Fibroblast of lung (primary cell): ENCODE results near the gene ICA1. TPM values are rescaled to one million over a fixed set of nuclear protein-coding genes. Genes with fewer than 3 reads are reported as not detected.

Experiments used
- DNase-seq, 2 donors: peaks; one replicate each; pipeline versions ENCODE4 v3.0.0 to v3.0.0-alpha.2; 2010; ENCODE audit warnings: low read depth in 2 of 2
- H2AFZ ChIP-seq: 2 replicates; pipeline ENCODE4 v1.5.1; 2012; ENCODE audit warnings: low read length, control low read depth, inconsistent platforms
- H3K27ac ChIP-seq: 2 replicates; pipeline ENCODE4 v1.5.1; 2011; ENCODE audit warnings: low read length, control low read depth; ENCODE audit not compliant: insufficient read depth
- H3K27me3 ChIP-seq: 2 replicates; pipeline ENCODE4 v1.5.1; 2011; ENCODE audit warnings: mild to moderate bottlenecking, low read length; ENCODE audit not compliant: control insufficient read depth, insufficient read depth
- H3K36me3 ChIP-seq: 2 replicates; pipeline ENCODE4 v1.5.1; 2011; ENCODE audit warnings: low read length; ENCODE audit not compliant: control insufficient read depth, insufficient read depth
- H3K4me1 ChIP-seq: 2 replicates; pipeline ENCODE4 v1.5.1; 2011; ENCODE audit warnings: low read length; ENCODE audit not compliant: control insufficient read depth, insufficient read depth; ENCODE audit errors: extremely low read depth
- H3K4me2 ChIP-seq: 2 replicates; pipeline ENCODE4 v1.5.1; 2011; ENCODE audit warnings: low read length, control low read depth; ENCODE audit not compliant: insufficient read depth; ENCODE audit errors: extremely low read depth
- H3K4me3 ChIP-seq, 4 experiments: fragments of 200-600 bp in 1 of 4; sonication (generic) in 1 of 4; replicated peaks in 1 of 4; 2 replicates each; pipeline ENCODE4 v1.5.1; 2011 to 2016; ENCODE audit warnings: low read length in 4 of 4, low read depth in 3 of 4, mild to moderate bottlenecking in 3 of 4, control low read depth in 2 of 4, inconsistent platforms in 1 of 4, mixed read lengths in 1 of 4; ENCODE audit not compliant: insufficient read depth in 1 of 4; ENCODE audit errors: control extremely low read depth in 1 of 4
- H3K79me2 ChIP-seq: 2 replicates; pipeline ENCODE4 v1.5.1; 2012; ENCODE audit warnings: mild to moderate bottlenecking, low read length, inconsistent platforms; ENCODE audit not compliant: control insufficient read depth, insufficient read depth
- H3K9ac ChIP-seq: 2 replicates; pipeline ENCODE4 v1.5.1; 2011; ENCODE audit warnings: mild to moderate bottlenecking, low read length, control low read depth; ENCODE audit not compliant: insufficient read depth
- H3K9me3 ChIP-seq: 2 replicates; pipeline ENCODE4 v1.5.1; 2012; ENCODE audit warnings: low read depth, low read length; ENCODE audit not compliant: control insufficient read depth, insufficient read depth
- H4K20me1 ChIP-seq: 2 replicates; pipeline ENCODE4 v1.5.1; 2011; ENCODE audit warnings: low read length; ENCODE audit not compliant: control insufficient read depth, insufficient read depth; ENCODE audit errors: extremely low read depth
- EZH2 ChIP-seq: IDR thresholded peaks from 2 replicates; pipeline ENCODE4 v1.5.1; 2012; ENCODE audit warnings: low read length, control low read depth, mild to moderate bottlenecking; ENCODE audit errors: missing control alignments
- polyA plus RNA-seq, 2 donors: library from polyadenylated mRNA; depleted of rRNA in 1 of 2; stranded (reverse) in 1 of 2; unstranded in 1 of 2; fragments of >200 nt; gene quantifications; 2 replicates each; pipeline ENCODE4 v1.2.1, GENCODE V29; 2011 to 2012; ENCODE audit warnings: missing spikeins in 1 of 2
- total RNA-seq: library from RNA; depleted of rRNA; stranded (reverse); fragments of >200 nt; gene quantifications from 2 replicates; pipeline ENCODE4 v1.2.1, GENCODE V29; 2014
- TF ChIP-seq, protein P1 (sequence below), 2 donors: IDR thresholded peaks in 1 of 2; conservative IDR thresholded peaks in 1 of 2; 1 replicate in 1 of 2; 2 replicates in 1 of 2; pipeline ENCODE4 v1.5.1; 2011 to 2012; ENCODE audit warnings: low read length in 2 of 2, control low read depth in 1 of 2, inconsistent platforms in 1 of 2, low read depth in 1 of 2, mild to moderate bottlenecking in 1 of 2

ICA1 gene
- total and polyA plus RNA-seq, 2 donors (not counting 1 experiment from before 2014, with no cell fraction given), result 0.17 TPM; not detected in 1

DNA sequence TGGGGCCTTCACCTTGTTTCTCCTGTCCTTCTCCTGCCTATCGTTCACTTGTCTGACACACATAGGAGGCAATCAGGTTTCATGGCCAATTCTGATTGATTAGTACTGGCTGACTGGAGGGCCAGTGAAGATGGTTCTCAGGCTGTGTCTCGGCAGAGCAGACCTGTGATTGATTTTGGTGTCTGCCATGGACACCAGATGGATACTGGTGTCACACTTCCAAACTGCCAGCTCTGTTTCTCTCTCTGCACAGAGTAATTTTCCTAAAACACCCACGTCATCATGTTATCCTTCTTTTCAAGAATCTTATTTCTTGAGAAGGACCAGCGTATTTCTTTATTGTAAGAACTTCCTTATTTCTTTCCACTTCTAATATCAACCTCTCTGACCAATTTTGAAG is 117.1 kb downstream of the ICA1 start:
- Histone ChIP-seq H3K4me3 (no peak overlapping the region), H3K9ac (no peak overlapping the region), H3K79me2 (no peaks in the 10 kb centered on the region), H3K4me2 (no peak overlapping the region), H3K36me3 (no peaks in the 10 kb centered on the region), H3K27ac (no peak overlapping the region), H2AFZ (no peak overlapping the region), H4K20me1 (no peaks in the 10 kb centered on the region), H3K9me3 (no peaks in the 10 kb centered on the region), H3K4me1 (no peaks in the 10 kb centered on the region), H3K27me3 (no peaks in the 10 kb centered on the region)
- DNase-seq, result no peak
- TF ChIP-seq EZH2, result no peak
- TF ChIP-seq, protein P1, sequence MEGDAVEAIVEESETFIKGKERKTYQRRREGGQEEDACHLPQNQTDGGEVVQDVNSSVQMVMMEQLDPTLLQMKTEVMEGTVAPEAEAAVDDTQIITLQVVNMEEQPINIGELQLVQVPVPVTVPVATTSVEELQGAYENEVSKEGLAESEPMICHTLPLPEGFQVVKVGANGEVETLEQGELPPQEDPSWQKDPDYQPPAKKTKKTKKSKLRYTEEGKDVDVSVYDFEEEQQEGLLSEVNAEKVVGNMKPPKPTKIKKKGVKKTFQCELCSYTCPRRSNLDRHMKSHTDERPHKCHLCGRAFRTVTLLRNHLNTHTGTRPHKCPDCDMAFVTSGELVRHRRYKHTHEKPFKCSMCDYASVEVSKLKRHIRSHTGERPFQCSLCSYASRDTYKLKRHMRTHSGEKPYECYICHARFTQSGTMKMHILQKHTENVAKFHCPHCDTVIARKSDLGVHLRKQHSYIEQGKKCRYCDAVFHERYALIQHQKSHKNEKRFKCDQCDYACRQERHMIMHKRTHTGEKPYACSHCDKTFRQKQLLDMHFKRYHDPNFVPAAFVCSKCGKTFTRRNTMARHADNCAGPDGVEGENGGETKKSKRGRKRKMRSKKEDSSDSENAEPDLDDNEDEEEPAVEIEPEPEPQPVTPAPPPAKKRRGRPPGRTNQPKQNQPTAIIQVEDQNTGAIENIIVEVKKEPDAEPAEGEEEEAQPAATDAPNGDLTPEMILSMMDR (conservative IDR thresholded peaks at IDR 0.05 in 1 of 2, IDR thresholded peaks at IDR 0.05 in 1 of 2; ENCODE audit: low read depth in 1 of 2, low read length in 2 of 2), result no peak

DNA sequence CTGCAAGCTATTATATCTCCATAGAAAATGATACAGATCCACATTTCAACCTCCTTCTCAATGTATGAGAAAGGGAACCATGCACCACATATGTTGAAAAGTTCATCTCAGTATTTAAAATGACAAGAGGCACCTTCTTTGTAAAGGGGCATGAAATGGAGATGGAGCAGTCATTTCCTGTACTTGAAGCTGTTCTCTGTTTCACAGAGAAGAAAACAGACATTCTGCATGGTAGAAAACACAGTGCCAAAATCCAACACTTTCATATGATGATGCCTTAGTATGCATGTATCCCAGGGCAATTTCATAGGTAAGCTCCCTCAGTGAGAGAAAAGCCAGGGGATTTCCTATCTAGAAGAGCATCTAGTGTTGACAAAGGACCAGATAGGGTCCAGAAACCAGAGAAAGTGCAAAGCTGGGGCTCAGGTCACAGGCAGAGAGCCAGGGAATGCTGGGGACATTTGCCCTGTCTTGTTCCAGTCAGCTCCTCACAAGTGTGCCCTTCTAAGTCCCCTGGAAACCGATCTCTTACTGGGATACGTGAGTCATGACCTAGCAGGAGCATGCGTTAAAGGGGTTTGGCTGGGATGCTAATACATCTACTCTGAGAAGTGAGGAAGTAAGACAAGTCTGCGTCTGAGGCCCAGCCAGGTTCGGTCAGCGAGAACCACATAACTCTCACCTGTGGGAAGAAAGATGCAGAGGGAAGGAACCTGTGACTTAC is 118.7 kb downstream of the ICA1 start:
- Histone ChIP-seq H4K20me1 (no peaks in the 10 kb centered on the region), H3K27me3 (no peaks in the 10 kb centered on the region), H3K27ac (no peak overlapping the region), H2AFZ (no peak overlapping the region), H3K4me3 (no peak overlapping the region), H3K4me1 (no peaks in the 10 kb centered on the region), H3K9me3 (no peaks in the 10 kb centered on the region), H3K9ac (no peak overlapping the region), H3K36me3 (no peaks in the 10 kb centered on the region), H3K79me2 (no peaks in the 10 kb centered on the region), H3K4me2 (no peak overlapping the region)
- DNase-seq, result no peak
- TF ChIP-seq, protein P1 (conservative IDR thresholded peaks at IDR 0.05 in 1 of 2, IDR thresholded peaks at IDR 0.05 in 1 of 2; ENCODE audit: low read depth in 1 of 2, low read length in 2 of 2), result no peak
- no peak for TF ChIP-seq EZH2

DNA sequence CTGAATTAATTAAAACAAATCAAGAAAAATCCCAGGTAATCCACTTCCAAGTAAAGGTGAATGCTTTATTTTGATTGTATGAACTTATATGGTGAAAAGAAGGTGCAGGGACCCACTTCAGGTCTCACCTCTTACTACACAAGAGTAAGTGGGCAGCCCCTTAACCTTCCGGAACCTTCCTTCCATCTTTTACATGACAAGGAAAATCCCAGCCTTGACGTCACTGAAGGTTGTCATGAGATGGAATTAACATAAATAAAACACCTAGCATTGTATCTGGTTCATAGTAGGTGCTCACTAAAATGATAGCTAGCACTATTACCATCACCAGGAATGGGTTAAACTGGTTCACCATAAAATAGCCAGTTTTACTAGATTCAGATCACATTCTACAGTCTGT is 119.5 kb downstream of the ICA1 start:
- no peaks in the 10 kb centered on the region for H3K79me2 ChIP-seq
- H3K4me2 ChIP-seq, result no peak overlapping the region
- H3K4me1 ChIP-seq, result no peaks in the 10 kb centered on the region
- H3K27ac ChIP-seq, result no peak overlapping the region
- no peak overlapping the region for H3K4me3 ChIP-seq
- no peak overlapping the region for H2AFZ ChIP-seq
- H3K9me3 ChIP-seq, result no peaks in the 10 kb centered on the region
- H3K27me3 ChIP-seq, result no peaks in the 10 kb centered on the region
- H3K36me3 ChIP-seq, result no peaks in the 10 kb centered on the region
- H4K20me1 ChIP-seq, result no peaks in the 10 kb centered on the region
- no peak overlapping the region for H3K9ac ChIP-seq
- no peak for DNase-seq
- TF ChIP-seq, protein P1 (conservative IDR thresholded peaks at IDR 0.05 in 1 of 2, IDR thresholded peaks at IDR 0.05 in 1 of 2; ENCODE audit: low read depth in 1 of 2, low read length in 2 of 2), result no peak
- TF ChIP-seq EZH2, result no peak
